ENCODE measurements around the gene CD83. TPM values are rescaled to one million over a fixed set of nuclear protein-coding genes. Genes with fewer than 3 reads are reported as not detected.

The CD83 gene
- total RNA-seq, 4 donors from 2014 or later, result 1.2 to 4.3 (median 1.8) TPM

DNA sequence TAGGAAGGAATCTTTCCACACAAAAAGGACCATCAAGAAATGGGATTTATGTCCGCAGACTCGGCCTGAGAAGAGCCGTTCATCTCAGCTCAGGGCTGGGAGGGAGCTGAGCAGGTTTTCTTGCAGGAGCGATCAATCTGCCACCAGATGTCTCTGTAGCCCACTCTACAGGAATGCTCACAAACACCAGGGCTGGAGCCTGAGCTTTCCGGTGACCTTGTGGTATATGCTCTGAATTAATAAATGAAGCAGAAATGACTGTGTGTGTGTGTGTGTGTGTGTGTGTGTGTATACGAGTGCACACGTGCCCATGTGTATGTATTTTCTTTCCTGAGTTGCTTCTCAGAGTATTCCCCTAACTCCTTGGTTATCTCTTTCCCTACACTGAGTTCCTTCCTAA, 12.0 kb downstream of the CD83 start:
- no peak overlapping the region for H3K27ac ChIP-seq (replicated peaks in 1 of 4)
- no peaks in the 10 kb centered on the region for H3K36me3 ChIP-seq
- peaks cover 9 to 27% (median 26%) of the 10 kb centered on the region in 4 donors for H3K4me1 ChIP-seq
- no peak for DNase-seq (ENCODE audit: extremely low spot score)
- H3K4me3 ChIP-seq, result no peak overlapping the region
- intact Hi-C loops (cut with DNase I), result no loop called here
- TF ChIP-seq POLR2AphosphoS5 (IDR thresholded peaks at IDR 0.05), result no peak
- TF ChIP-seq, protein P1, sequence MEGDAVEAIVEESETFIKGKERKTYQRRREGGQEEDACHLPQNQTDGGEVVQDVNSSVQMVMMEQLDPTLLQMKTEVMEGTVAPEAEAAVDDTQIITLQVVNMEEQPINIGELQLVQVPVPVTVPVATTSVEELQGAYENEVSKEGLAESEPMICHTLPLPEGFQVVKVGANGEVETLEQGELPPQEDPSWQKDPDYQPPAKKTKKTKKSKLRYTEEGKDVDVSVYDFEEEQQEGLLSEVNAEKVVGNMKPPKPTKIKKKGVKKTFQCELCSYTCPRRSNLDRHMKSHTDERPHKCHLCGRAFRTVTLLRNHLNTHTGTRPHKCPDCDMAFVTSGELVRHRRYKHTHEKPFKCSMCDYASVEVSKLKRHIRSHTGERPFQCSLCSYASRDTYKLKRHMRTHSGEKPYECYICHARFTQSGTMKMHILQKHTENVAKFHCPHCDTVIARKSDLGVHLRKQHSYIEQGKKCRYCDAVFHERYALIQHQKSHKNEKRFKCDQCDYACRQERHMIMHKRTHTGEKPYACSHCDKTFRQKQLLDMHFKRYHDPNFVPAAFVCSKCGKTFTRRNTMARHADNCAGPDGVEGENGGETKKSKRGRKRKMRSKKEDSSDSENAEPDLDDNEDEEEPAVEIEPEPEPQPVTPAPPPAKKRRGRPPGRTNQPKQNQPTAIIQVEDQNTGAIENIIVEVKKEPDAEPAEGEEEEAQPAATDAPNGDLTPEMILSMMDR (IDR thresholded peaks at IDR 0.05), result peak; percentile 53 to 65 (median 63)
- H3K9me3 ChIP-seq, result no peaks in the 10 kb centered on the region
- H3K27me3 ChIP-seq, result no peaks in the 10 kb centered on the region
- 36% methylated on average over 7 of the region's 7 CpGs for WGBS

DNA sequence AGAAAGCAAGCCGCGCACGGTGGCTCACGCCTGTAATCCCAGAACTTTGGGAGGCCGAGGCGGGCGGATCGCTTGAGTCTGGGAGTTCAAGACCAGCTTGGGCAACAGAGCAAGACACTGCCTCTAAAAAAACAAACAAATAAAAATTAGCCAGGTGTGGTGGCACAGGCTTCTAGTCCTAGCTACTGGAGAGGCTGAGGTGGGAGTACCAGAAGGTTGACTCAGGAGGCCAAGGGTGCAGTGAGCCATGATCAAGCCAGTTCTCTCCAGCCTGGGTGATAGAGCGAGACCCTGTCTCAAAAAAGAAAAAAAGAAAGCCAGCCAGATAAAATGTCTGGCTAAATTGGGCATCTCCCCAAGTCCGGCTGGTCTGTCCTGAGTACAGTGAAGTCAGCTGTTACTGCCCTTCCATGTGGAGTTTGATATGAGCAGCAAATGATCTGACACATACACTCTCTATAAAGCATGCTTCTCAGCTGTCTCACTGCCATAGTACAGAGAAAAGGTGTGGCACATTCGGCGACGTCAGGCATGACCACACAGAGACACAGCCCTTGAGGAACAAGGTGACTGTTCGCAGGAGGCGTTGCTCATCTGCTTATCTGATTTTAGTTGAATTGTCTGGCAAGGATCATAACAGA, 13.0 kb downstream of the CD83 start:
- Histone ChIP-seq H3K9me3 (no peaks in the 10 kb centered on the region), H3K27ac (replicated peaks in 1 of 4) (no peak overlapping the region), H3K27me3 (no peaks in the 10 kb centered on the region), H3K36me3 (peaks cover 0 to 4% (median 1%) of the 10 kb centered on the region in 4 donors), H3K4me1 (peaks cover 9 to 27% (median 26%) of the 10 kb centered on the region in 4 donors), H3K4me3 (no peak overlapping the region)
- DNase-seq (ENCODE audit: extremely low spot score), result no peak
- intact Hi-C loops (cut with DNase I), result loop anchor here (10.0 kb wide), 1 partner anchor 1494 kb away; no protein-coding TSS in a partner anchor
- WGBS, result 93% methylated on average over 15 of the region's 15 CpGs
- TF ChIP-seq, protein P1 (IDR thresholded peaks at IDR 0.05), result no peak
- TF ChIP-seq POLR2AphosphoS5 (IDR thresholded peaks at IDR 0.05), result no peak
- no peak for TF ChIP-seq POLR2A (IDR thresholded peaks at IDR 0.05; ENCODE audit: low read depth)
- no peak for TF ChIP-seq EP300 (IDR thresholded peaks at IDR 0.05)

- peaks cover 9 to 27% (median 26%) of the 10 kb centered on the region in 4 donors for H3K4me1 ChIP-seq
- no peak overlapping the region for H3K4me3 ChIP-seq
- H3K27me3 ChIP-seq, result no peaks in the 10 kb centered on the region
- DNase-seq (ENCODE audit: extremely low spot score), result no peak
- no peaks in the 10 kb centered on the region for H3K9me3 ChIP-seq
- no peak overlapping the region for H3K27ac ChIP-seq (replicated peaks in 1 of 4)
- TF ChIP-seq, protein P1 (IDR thresholded peaks at IDR 0.05), result no peak
- TF ChIP-seq EP300 (IDR thresholded peaks at IDR 0.05), result no peak
- TF ChIP-seq POLR2AphosphoS5 (IDR thresholded peaks at IDR 0.05), result no peak
- no peak for TF ChIP-seq POLR2A (IDR thresholded peaks at IDR 0.05; ENCODE audit: low read depth)
- WGBS, result 98% methylated on average over 7 of the region's 7 CpGs
- intact Hi-C loops (cut with DNase I), result loop anchor here (10.0 kb wide), 1 partner anchor 1493 kb away; no protein-coding TSS in a partner anchor
- H3K36me3 ChIP-seq, result peaks cover 0 to 4% (median 1%) of the 10 kb centered on the region in 4 donors
Observed at GRCh38 chr6:14131579-14131978, 14.0 kb downstream of the CD83 start.

DNA sequence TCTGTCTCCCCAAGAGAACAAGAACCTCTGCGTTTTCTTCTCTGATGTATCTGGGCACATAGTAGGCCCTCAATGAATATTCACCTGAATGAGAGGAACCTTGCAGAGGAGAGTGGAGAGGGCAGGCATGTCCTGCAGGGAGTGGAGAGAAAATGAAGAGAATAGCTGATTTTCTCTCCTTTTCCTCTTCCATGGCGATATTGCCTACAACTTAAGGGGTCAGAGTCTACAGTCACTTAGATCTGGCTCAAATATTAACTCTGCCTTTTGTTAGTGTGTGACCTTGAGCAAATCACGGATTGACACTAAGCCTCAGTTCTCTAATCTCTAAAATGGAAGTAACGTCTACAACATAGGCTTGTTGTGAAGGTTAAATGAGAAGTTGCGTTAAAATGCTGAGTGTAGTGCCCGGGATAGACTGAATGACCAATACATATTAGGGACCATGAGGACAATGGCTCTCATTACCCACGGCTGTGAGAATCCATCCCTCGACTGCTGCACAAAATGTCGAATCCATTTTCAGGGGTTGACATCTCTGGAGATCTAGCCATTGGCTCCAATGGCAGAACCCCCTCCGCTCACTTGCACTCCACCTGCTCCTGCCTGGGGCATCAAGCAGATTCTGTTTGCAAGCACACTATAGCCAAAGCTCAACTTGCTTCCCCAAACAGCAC, 14.8 kb downstream of the CD83 start:
- TF ChIP-seq POLR2AphosphoS5 (IDR thresholded peaks at IDR 0.05) (no peak), POLR2A (IDR thresholded peaks at IDR 0.05; ENCODE audit: low read depth) (no peak), EP300 (IDR thresholded peaks at IDR 0.05) (no peak)
- TF ChIP-seq, protein P1 (IDR thresholded peaks at IDR 0.05), result no peak
- no peak for DNase-seq (ENCODE audit: extremely low spot score)
- WGBS, result 96% methylated on average over 10 of the region's 10 CpGs
- no peak overlapping the region for H3K4me3 ChIP-seq
- no peak overlapping the region for H3K27ac ChIP-seq (replicated peaks in 1 of 4)
- no peaks in the 10 kb centered on the region for H3K9me3 ChIP-seq
- peaks cover 9 to 27% (median 26%) of the 10 kb centered on the region in 4 donors for H3K4me1 ChIP-seq
- H3K36me3 ChIP-seq, result peaks cover 0 to 4% (median 1%) of the 10 kb centered on the region in 4 donors
- H3K27me3 ChIP-seq, result no peaks in the 10 kb centered on the region
- intact Hi-C loops (cut with DNase I), result loop anchor here (10.0 kb wide), 1 partner anchor 1492 kb away; no protein-coding TSS in a partner anchor
